Ammon's horn (tissue), 1 donor: ENCODE measurements around the gene PXK.
"Not testable (repeated sequence)": the region's sequence is repeated elsewhere in the genome, so short reads cannot be mapped to it uniquely, and the experiment has no call there.

Experiments
- DNase-seq: peaks from one replicate; pipeline ENCODE4 v3.0.0-alpha.2; 2016; ENCODE audit warnings: low spot score

Gene PXK

DNA sequence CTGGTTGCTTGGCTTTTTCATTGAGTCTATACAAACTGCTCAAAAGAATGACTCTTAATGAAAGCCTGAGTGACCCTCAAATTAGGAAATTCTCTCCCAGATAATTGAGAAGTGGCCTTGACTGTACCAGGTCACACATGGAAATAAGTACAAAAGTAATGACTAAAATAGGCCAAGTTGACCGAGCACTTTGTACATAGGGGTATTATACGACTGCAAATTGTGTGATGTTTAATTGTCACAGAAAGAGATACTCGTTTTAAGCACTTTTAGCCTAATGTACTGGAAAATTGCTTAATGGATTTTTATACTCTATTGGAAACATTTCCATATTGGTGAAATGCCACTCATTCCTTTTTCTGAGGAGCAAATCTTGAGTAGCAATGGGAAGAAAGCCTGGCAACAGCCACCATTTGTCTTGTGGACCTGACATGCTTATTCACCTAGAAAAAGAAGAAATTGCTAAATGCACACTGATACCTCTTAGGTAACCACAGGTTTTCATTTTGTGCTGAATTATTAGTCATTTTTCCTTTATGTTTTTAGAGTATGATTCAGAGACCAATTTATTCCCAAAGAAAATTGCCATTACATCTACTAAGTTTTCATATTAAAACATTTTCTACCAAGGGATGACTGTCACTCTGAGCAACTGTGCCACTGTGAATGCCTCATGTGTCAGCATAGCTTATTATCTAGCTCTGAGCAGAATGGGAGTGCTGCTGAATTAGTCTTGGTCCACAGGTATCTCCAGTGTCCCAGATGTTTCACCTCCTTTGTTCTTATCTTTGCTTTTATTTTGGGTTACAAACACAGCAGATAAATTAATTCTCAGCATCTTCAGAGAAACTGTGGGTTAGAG, 8.9 kb upstream of the PXK start:
- no peak for DNase-seq

DNA sequence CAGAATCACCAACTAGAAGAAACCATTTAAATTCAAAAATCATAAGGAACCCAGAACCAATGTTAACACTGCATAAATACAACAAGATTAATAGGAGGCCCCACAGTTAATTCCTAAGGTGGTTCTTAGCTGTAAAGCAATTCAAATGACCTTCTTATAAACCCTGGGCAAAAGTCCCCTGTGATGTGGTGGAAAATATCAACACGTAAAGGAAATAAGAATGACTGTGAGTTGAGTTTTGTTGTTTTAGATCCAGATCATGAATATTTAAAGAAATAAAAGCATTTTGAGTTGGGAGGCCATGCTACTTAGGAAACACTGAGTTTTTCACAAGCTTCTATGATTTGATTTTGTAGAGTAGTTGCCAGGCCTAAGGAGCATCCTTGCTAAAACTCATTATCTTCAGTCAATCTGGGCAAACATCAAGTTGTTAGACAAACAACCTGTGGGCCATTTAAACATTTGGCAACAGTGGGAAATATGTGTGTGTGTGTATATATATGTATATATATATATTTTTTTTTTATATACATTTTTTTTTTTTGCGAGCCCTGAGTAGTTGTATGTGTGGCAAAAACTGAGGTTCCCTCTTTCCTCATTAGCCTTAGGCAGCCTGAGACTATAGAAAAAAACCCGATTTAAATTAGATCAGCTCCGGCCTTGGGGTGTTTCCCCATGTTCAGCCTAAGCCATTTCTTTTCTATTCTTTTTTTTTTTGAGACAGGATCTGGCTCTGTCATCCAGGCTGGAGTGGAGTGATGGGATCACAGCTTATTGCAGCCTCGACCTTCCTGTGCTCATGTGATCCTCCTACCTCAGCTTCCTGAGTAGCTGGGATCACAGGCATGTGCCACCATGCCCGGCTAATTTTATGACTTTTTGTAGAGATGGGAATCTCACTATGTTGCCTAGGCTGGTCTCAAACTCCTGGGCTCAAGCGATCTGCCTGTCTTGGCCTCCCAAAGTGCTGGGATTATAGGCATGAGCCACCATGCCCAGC, 8.0 kb upstream of the PXK start:
- DNase-seq = no peak

DNA sequence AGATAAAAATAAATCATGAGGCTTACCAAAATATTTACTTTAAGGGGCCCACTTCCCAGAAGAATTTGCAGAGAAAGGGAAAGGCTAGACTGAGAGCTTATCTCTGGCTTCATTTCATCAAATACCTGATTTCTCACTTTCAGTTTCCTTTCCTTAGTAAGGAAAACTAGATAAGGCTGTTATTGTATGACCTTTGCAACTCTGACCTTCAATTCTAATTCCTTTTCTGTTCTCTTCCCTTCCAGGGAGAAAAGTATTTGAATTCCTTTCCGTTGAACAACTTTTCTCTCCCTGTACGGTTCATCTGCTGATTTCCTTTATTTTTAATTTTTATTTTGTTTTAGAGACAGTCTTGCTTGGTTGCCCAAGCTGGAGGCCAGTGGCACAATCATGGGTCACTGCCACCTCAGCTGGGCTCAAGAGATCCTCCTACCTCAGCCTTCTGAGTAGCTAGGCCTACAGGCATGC, 7.1 kb upstream of the PXK start:
- DNase-seq = no peak

DNA sequence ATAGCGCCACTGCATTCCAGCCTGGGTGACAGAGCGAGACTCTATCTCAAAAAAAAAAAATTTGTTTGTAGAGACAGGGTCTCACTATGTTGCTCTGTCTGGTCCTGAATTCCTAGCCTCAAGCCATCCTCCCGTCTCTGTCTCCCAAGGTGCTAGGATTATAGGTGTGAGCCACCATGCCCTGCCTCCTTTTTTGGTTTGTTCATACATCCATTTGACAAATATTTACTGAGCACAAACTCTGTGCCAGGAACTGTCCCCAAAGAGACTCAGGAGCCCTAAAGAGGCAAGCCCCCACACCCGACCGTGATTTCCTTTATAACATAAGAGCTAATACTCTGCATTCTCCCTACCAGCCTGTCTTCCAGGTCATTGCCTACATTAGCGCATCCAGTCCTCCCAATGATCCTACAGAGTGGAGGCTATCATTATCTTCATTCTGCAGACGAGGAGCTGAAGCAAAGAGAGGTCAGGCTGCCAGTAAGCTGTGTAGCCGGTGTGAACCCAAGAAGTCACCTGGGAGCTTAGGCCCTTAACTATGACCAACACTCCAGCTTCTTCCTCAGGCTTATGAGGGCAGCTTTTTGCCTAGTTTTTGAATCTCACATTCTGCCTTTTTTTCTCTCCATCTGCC, 6.3 kb upstream of the PXK start:
- DNase-seq = no peak

DNA sequence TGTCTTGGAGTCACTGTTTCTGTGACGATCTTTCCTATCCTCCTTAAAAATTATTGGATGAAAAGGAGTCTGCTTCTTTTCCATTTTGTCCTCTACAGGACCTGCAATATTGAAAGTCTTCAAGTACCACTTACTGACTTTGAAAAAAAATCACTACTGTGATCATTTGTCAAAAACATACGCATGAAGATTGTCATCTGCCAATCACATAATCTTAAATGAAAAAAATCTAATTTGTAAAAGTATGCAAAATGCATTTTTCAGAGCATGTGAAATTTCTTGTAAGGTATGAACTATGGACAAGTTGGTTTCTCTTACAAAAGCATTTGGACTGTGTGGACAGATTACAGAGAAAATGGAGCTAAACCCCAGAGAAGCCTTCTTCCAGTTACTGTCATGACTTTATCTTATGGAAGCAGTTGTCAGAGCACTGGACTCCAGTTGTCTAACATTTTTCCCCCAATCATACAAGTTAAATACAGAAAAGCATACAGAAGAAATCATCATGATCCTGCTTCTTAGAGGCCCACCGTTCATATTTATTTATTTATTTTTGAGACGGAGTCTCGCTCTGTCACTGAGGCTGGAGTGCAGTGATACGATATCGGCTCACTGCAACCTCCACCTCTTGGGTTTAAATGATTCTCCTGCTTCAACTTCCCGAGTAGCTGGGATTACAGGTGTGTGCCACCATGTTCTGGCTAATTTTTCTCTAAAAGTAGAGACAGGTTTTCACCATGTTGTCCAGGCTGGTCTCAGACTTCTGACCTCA, 3.4 kb upstream of the PXK start:
- no peak for DNase-seq

DNA sequence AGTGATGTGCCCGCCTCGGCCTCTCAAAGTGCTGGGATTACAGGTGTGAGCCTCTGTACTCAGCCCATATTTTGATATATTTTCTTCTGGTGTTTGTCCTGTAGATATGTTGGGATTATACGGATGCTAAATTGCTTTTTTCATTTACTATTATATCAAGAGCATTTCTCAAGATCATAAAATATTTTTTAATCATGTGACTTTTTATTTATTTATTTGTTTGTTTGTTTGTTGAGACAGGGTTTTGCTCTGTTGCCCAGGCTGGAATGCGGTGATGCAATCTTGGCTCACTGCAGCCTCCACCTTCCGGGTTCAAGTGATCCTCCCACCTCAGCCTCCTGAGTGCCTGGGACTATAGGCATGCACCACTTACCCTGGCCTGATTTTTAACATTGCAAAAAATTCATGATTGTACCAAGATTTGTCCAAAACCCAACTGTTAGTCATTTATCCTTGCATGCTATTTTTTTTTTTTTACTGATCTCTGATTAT, 2.7 kb upstream of the PXK start:
- DNase-seq = no peak

DNA sequence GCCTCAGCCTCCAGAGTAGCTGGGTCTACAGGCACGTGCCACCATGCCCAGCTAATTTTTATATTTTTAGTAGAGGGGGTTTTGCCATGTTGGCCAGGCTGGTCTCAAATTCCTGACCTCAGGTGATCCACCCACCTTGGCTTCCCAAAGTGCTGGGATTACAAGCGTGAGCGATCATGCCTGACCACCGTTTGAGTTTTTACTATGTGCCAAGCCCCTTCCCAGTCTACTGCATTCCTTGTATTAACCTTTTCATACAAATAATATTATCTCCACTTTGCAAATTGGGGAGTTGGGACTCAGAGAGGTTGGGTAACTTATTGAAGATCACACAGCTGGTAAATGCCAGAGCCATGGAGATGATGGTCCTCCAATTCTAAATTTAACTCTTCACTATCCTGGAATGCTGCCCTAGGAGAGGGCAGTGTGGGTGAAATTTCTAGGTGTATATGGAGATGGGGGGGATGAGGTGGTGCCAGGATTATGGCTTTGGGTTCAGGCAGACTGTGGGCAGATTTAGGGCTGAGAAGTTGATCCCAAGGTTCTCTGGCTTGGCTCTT, 1.0 kb upstream of the PXK start:
- DNase-seq = no peak

DNA sequence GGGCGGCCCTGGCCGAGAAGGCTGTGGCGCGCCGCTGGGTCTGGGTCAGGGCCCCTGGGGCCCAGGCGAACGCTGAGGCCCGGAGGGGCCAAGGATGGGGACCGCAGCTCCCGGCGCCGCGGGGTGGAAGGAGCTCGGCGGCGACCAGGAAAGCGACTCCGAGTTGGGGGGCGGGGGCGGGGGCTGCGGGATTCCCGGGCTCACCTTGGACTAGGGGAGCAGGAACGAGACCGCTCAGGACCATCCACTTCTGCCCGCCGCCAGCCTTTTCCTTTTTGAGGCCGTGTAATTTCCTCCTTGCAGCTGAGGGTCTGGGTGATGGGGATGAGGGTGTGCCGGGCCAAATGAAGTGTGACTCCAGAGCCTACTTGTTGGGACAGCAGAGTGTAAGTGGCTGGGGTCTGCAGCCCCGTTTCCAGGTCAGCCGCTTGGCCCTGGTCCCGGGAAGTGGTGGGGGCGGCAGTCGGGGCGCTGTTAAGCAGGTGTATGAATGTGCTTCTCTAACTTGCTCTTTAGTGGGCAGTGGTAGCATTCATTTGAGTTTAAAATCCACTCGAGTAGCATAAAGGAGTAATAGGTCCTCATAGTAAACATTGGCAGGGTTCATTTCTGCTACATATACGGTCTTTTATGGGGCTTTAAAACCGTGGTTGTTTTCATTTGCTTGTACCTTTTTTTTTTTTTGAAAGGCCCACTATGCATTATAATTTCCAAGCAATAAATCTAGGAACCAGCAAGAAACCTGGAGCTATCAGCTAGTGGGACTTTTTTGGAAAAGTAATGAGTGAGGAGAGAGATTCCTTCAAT, 717 bp downstream of the PXK start:
- peak; percentile 57 for DNase-seq

DNA sequence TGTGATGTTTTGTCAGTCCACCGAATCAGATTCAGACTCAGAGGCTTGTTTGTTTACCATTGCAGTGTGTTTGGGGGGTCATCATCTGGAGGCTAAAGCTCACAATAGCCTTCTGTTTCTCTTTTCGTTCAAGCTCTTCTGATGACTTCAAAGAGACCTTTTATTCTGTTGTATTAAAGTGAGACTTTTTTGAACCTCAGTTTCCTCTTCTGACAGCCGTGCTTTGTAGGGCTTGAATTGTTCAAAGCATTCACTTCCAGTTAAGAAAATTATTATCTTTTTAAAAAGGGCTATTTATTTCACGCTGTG, 1.3 kb downstream of the PXK start:
- DNase-seq = peak; percentile 89

DNA sequence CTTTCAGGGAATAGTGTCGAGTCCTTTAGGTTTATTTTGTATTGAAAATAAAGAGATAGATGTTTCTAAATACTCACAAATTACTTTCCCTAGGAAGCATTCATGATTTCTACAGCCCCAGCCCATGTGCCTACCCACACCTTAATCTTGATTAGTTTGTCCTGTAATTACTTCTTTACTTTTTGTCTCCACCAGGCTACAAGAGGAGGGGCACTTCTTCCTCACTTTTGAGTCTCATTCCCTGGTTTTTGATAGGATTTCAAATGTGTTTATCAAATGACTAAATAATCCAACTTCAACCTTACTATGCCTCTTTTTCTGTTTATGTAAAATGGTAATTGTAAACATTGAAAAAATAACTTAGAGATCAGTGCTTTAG, 1.8 kb downstream of the PXK start:
- DNase-seq = no peak

DNA sequence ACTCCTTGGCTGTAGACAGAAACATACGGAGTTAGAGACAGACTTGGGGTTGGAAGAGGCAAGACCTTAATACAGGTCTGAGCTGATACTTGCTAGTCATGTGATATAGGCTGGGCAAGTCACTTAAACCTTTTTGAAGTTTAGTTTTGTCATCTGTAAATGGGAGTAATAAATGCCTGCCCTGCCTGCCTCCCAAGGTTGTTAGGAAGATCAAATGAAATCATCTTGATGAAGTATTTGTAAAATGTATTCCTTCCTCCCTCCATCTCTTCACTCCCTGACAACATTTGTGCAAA, 2.9 kb downstream of the PXK start:
- DNase-seq = no peak

DNA sequence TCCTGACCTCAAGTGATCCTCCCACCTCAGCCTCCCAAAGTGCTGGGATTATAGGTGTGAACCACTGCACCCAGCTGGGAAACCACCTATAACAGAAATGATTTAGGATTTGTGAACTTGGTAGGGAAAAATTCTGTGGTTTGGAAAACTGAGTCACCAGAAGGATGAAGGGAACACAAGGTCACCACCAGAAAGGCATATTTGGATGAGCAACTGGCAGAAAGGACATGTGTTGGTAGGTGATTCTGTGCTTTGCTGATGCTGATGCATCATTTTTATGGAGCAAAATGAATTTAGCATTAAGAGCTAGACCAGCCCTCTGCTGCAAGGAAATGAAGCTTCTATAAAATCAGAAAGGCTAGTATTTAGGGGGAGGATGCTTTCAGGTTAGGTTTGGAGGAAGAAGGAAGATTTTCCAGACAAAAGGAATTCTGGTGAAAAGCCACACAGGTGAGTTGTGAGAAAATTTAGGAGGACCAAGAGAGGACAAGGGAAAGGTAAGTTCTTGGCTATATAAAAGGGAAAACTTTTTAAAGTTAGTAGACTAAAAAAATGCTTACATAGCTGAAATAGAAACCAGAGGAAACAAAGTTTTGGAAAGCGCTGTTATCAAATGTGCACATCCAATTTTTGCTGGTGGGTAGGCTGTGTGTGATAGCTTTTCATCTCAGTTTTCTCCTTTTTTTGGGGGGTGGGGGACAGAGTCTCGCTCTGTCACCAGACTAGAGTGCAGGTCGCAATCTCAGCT, 3.6 kb downstream of the PXK start:
- no peak for DNase-seq

DNA sequence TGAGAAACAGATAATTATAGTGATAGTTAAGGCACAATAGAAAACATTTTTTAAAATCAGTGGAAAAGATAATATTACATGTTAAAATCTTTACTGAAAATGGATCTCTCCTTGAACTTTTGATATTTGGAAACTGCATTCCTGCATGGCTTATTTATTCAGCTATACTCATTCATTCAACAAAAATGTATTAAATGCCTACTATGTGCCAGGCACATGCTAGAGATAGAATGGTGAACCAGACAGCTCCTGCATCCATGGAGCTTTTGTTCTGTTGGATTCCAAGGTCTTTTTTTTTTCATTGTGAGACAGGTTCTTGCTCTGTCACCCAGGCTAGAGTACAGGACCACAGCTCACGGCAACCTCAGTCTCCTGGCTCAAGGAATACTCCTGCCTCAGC, 4.5 kb downstream of the PXK start:
- DNase-seq = no peak

DNA sequence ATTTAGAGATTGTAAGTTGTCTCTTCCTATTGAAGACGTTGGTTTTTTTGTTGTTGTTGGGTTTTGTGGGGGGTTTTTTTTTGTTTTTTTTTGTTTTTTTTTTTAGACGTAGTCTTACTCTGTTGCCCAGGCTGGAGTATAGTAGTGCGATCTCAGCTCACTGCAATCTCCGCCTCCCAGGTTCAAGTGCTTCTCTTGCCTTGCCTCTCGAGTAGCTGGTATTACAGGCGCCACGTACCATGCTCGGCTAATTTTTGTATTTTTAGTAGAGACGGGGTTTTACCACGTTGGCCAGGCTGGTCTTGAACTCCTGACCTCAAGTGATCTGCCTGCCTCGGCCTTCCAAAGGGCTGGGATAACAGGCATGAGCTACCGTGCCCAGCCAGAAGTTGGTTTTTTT, 6.5 kb downstream of the PXK start:
- not testable (repeated sequence) for DNase-seq

DNA sequence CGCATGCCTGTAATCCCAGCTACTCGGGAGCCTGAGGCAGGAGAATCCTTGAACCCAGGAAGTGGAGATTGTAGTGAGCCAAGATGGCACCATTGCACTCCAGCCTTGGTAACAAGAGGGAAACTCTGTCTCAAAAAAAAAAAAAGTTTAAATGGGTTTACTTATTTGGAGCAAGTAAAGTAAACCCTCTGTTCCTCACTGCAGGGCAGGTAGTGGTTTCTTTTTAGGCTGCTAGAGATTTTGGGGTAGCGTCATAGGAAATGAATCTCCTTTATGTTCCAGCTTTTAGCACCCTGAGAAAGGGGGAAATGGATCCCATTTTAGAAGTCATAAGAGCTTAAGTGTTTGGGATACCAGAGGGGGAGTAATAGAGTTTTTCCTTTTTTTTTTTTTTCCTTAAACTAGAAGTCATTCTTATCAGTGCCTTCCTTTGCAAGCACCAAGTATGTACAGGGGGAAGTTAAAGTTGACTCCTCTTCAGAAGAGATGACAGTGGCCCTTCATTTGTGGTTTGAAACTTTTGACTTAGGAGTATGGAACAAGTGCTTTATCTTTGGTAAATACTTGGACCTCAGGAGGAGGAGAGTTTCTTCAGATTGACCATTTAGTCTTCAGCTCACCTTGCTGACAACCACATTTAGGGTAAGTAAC, 8.0 kb downstream of the PXK start:
- DNase-seq = no peak

DNA sequence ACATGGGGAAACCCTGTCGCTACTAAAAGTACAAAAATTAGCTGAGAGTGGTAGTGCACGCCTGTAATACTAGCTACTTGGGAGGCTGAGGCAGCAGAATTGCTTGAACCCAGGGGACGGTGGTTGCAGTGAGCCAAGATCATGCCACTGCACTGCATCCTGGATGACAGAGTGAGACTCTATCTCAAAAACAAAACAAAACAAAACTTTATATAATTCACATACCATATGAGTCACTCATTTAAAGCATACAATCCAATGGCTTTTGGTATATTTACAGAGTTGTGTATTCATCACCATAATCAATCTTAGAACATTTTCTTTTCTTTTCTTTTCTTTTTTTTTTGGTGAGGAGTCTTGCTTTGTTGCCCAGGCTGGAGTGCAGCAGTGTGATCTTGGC, 8.7 kb downstream of the PXK start:
- no peak for DNase-seq

DNA sequence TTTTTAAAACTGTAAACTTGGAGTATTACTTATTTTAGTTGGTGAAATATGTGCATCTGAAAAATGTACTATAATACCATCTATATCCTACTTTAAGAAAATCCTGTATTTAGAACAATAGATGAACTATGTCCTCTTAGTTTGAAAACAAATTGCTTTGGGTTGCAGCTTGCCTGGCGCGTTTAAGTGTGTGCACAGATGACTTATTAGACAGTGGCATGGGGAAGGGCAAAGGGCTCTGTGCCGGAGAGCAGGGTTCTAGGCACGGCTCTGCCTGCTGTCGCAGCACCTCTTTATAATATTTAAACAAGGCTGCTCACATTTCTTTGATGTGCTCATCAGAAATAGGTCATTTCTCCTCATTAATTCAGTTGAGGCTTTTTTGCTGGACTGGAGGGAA, 10.0 kb downstream of the PXK start:
- peak; percentile 50 for DNase-seq

DNA sequence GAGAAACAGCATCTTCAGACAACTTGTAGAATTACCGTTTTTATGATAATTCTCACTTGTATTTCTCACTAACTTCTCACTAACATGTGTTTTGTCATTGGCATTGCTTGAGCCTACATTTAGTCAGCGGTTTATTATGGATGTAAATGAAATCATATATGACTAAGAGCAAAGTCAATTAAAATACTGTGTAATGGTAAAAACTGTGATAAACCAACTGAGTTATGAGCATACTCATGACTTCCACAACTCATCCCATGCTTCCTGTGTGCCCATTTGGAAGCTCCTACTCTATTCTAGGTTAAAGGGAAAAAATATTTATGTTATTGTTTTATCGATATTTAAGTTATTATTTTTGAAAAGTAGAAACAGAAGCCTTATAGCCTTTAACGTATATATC, 12.8 kb downstream of the PXK start:
- no peak for DNase-seq

DNA sequence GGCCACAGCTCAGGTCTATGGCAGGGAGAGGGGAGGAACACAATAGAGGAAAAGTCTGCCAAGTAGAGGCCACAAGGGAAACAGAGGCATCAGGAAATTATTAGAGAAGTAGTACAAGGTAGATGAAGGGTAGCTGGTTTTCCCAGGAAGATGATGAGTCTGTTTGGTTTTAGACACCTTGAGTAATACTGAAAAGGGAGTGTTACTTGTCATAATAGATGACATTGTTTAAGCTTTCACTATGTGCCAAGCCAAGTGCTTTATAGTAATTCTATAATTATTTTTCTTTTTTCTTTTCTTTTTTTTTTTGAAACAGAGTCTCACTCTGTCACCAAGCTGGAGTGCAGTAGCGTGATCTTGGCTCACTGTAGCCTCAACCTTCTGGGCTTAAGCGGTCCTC, 13.7 kb downstream of the PXK start:
- DNase-seq = no peak
